C4-2B (cell line): ENCODE data around the gene PAK2.

ENCODE experiments used
- ZFX ChIP-seq: fragments of 450-650 bp; IDR thresholded peaks from 2 replicates; pipeline ENCODE4 v1.6.1; 2017
- TF ChIP-seq, protein P1 (sequence below): fragments of 450-650 bp; conservative IDR thresholded peaks from 2 replicates; pipeline ENCODE4 v1.5.1; 2017; ENCODE audit warnings: mild to moderate bottlenecking

GRCh38 chr3:196753201-196753600, 13.5 kb downstream of the PAK2 start:
- TF ChIP-seq, protein P1, sequence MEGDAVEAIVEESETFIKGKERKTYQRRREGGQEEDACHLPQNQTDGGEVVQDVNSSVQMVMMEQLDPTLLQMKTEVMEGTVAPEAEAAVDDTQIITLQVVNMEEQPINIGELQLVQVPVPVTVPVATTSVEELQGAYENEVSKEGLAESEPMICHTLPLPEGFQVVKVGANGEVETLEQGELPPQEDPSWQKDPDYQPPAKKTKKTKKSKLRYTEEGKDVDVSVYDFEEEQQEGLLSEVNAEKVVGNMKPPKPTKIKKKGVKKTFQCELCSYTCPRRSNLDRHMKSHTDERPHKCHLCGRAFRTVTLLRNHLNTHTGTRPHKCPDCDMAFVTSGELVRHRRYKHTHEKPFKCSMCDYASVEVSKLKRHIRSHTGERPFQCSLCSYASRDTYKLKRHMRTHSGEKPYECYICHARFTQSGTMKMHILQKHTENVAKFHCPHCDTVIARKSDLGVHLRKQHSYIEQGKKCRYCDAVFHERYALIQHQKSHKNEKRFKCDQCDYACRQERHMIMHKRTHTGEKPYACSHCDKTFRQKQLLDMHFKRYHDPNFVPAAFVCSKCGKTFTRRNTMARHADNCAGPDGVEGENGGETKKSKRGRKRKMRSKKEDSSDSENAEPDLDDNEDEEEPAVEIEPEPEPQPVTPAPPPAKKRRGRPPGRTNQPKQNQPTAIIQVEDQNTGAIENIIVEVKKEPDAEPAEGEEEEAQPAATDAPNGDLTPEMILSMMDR, result no peak
- TF ChIP-seq ZFX, result no peak
